B cell (primary cell): ENCODE results near the gene MLLT6. TPM values are rescaled to one million over a fixed set of nuclear protein-coding genes. Genes with fewer than 3 reads are reported as not detected.
A peak's percentile ranks its signal among the peaks of the same experiment; 100 is the strongest.

Source experiments
- ATAC-seq: fragments of 200-7000 bp; cut with Tn5 transposase; one replicate; pipeline ENCODE4 v1.10.0; 2021; ENCODE audit warnings: low read depth, mild to moderate bottlenecking, moderate number of reproducible peaks, moderate library complexity
- CTCF ChIA-PET: fragments of 350-600 bp; sonication (Branson Sonifier 250); formaldehyde crosslinking; loops from one replicate; lab custom pipeline; 2021; ENCODE audit warnings: antibody characterized with exemption, inconsistent platforms; lab: Charles Lee
- POLR2A ChIA-PET: fragments of 350-600 bp; sonication (Branson Sonifier 250); formaldehyde crosslinking; loops from one replicate; lab custom pipeline; 2021; ENCODE audit warnings: antibody characterized with exemption; lab: Charles Lee
- DNase-seq: peaks from one replicate; pipeline ENCODE4 v3.0.0; 2013
- H2AFZ ChIP-seq: 2 replicates; pipeline ENCODE4 v1.6.1; 2012; ENCODE audit warnings: mild to moderate bottlenecking, low read depth, low read length; ENCODE audit not compliant: insufficient read depth, poor library complexity, severe bottlenecking
- H3K27ac ChIP-seq, 2 donors: 1 replicate in 1 of 2; 2 replicates in 1 of 2; pipeline ENCODE4 v1.5.1; 2012 to 2013; ENCODE audit warnings: low read length in 2 of 2, mild to moderate bottlenecking in 2 of 2, moderate library complexity in 1 of 2
- H3K27me3 ChIP-seq, 4 experiments: fragments of 200-600 bp in 1 of 4; sonication (generic) in 1 of 4; replicated peaks in 1 of 4; 1 replicate in 2 of 4; 2 replicates in 2 of 4; pipeline versions ENCODE4 v1.6.1 to v1.7.0; 2013 to 2016; ENCODE audit warnings: low read length in 3 of 4, mild to moderate bottlenecking in 2 of 4, mixed read lengths in 1 of 4, moderate library complexity in 1 of 4; ENCODE audit not compliant: insufficient read depth in 4 of 4, control insufficient read depth in 3 of 4; ENCODE audit errors: control extremely low read depth in 1 of 4
- H3K36me3 ChIP-seq, 2 experiments: replicated peaks in 1 of 2; 1 replicate in 1 of 2; 2 replicates in 1 of 2; pipeline versions ENCODE4 v1.6.1 to v1.7.1; 2013; ENCODE audit warnings: low read length in 1 of 2; ENCODE audit not compliant: insufficient read depth in 2 of 2, control insufficient read depth in 1 of 2; ENCODE audit errors: control extremely low read depth in 1 of 2, extremely low read depth in 1 of 2
- H3K4me1 ChIP-seq, 2 donors: fragments of 200-600 bp in 1 of 2; sonication (generic) in 1 of 2; 1 replicate in 1 of 2; 2 replicates in 1 of 2; pipeline versions ENCODE4 v1.5.1 to v1.6.1; 2013 to 2017; ENCODE audit warnings: low read length in 2 of 2; ENCODE audit not compliant: control insufficient read depth in 2 of 2, insufficient read depth in 2 of 2
- H3K4me2 ChIP-seq: replicated peaks from 2 replicates; pipeline ENCODE3; 2012; ENCODE audit warnings: mild to moderate bottlenecking, low read depth, low read length; ENCODE audit not compliant: poor library complexity, severe bottlenecking
- H3K4me3 ChIP-seq, 5 experiments: fragments of 200-600 bp in 1 of 5; sonication (generic) in 1 of 5; 1 replicate in 3 of 5; 2 replicates in 2 of 5; pipeline versions ENCODE4 v1.5.1 to v1.7.0; 2011 to 2016; ENCODE audit warnings: low read length in 4 of 5, mild to moderate bottlenecking in 4 of 5, low read depth in 2 of 5, control low read depth in 1 of 5, moderate library complexity in 1 of 5; ENCODE audit not compliant: insufficient read depth in 1 of 5; ENCODE audit errors: control extremely low read depth in 1 of 5, extremely low read depth in 1 of 5
- H3K79me2 ChIP-seq: fragments of 200-600 bp; sonication (generic); one replicate; pipeline ENCODE4 v1.6.0; 2016; ENCODE audit warnings: low read length; ENCODE audit not compliant: control insufficient read depth, insufficient read depth
- H3K9ac ChIP-seq: fragments of 200-600 bp; sonication (generic); 2 replicates; pipeline ENCODE4 v1.6.1; 2017; ENCODE audit warnings: mild to moderate bottlenecking, low read length, moderate library complexity
- H3K9me3 ChIP-seq, 3 donors: one replicate each; pipeline versions ENCODE4 v1.6.1 to v1.7.1; 2013; ENCODE audit warnings: low read length in 2 of 3; ENCODE audit not compliant: control insufficient read depth in 2 of 3, insufficient read depth in 1 of 3; ENCODE audit errors: control extremely low read depth in 1 of 3
- H4K20me1 ChIP-seq: 2 replicates; pipeline ENCODE4 v1.6.0; 2012; ENCODE audit warnings: mild to moderate bottlenecking, low read length; ENCODE audit not compliant: insufficient read depth, control insufficient read depth, poor library complexity, severe bottlenecking
- H3K27ac Mint-ChIP-seq: one replicate; pipeline ENCODE4 v1.8.0; 2021; ENCODE audit warnings: mixed read lengths
- H3K27me3 Mint-ChIP-seq: one replicate; pipeline ENCODE4 v1.8.0; 2021; ENCODE audit warnings: mixed read lengths
- H3K4me1 Mint-ChIP-seq: one replicate; pipeline ENCODE4 v1.8.0; 2021; ENCODE audit warnings: mixed read lengths
- H3K4me3 Mint-ChIP-seq: one replicate; pipeline ENCODE4 v1.8.0; 2021; ENCODE audit warnings: mixed read lengths
- H3K9me3 Mint-ChIP-seq: one replicate; pipeline ENCODE4 v1.8.0; 2022; ENCODE audit warnings: mixed read lengths; ENCODE audit not compliant: insufficient read depth
- CTCF ChIP-seq: fragments of 200-600 bp; IDR thresholded peaks from one replicate; pipeline ENCODE4 v1.8.0; 2022; ENCODE audit warnings: antibody characterized with exemption, mild to moderate bottlenecking
- EZH2 ChIP-seq: IDR thresholded peaks from 2 replicates; pipeline ENCODE4 v1.6.1; 2012; ENCODE audit warnings: borderline replicate concordance, low read depth, mild to moderate bottlenecking, moderate library complexity, low read length; ENCODE audit not compliant: insufficient read depth, poor library complexity, severe bottlenecking
- WGBS: methylation state at CpG from one replicate; pipeline ENCODE4 v1.1.5; 2013; ENCODE audit warnings: missing lambda C conversion rate; ENCODE audit not compliant: insufficient coverage; 5-methylcytosine and 5-hydroxymethylcytosine counted together
- intact Hi-C: fragments of 100-400 bp; cut with micrococcal nuclease; formaldehyde crosslinking; loops from one replicate; pipeline ENCODE4 v1.10.0; 2022
- polyA plus RNA-seq: library from polyadenylated mRNA; depleted of rRNA; stranded (reverse); fragments of >200 nt; gene quantifications from 2 replicates; pipeline ENCODE4 v1.2.3, GENCODE V29; 2012
- total RNA-seq, 2 donors: library from RNA; stranded (reverse); fragments of 120-200 nt in 1 of 2; gene quantifications; 1 replicate in 1 of 2; 2 replicates in 1 of 2; pipeline versions ENCODE4 v1.2.3 to v1.2.4, GENCODE V29; 2013 to 2022

MLLT6 gene
- total and polyA plus RNA-seq, 2 donors (not counting 1 experiment from before 2014, with no cell fraction given): 165 to 288 TPM

GRCh38 chr17:38733982-38734973 lies 29.2 kb downstream of the MLLT6 start:
- Histone ChIP-seq H3K9me3 (no peaks in the 10 kb centered on the region), H3K4me2 (no peak overlapping the region), H3K4me1 (peaks cover 9 to 31% of the 10 kb centered on the region in 2 donors), H3K36me3 (no peaks in the 10 kb centered on the region), H3K4me3 (no peak overlapping the region), H3K27me3 (no peaks in the 10 kb centered on the region), H4K20me1 (peaks cover 7% of the 10 kb centered on the region), H3K27ac (no peak overlapping the region), H3K9ac (no peak overlapping the region), H3K79me2 (no peaks in the 10 kb centered on the region), H2AFZ (no peak overlapping the region)
- H3K27me3 Mint-ChIP-seq: peaks cover 4% of the 10 kb centered on the region
- 80% methylated on average over 4 of the region's 15 CpGs for WGBS
- no peak overlapping the region for H3K4me3 Mint-ChIP-seq
- ATAC-seq: no peak
- TF ChIP-seq EZH2: no peak
- peak; percentile 15 for TF ChIP-seq CTCF
- intact Hi-C loops: no loop called here
- peaks cover 36% of the 10 kb centered on the region for H3K4me1 Mint-ChIP-seq
- ChIA-PET CTCF (interaction anchor here (0.6 to 4.5 kb wide), 24 partner anchors 9 to 441 kb away, joined by 3 to 172 read pairs (median 4); partner anchors contain the start of genes EPOP, MLLT6 and PSMB3), POLR2A (interaction anchor here (0.7 to 1.8 kb wide), 2 partner anchors 57 to 466 kb away, joined by 3 to 10 read pairs; partner anchors contain the start of gene RPL19)
- peak overlapping the region; percentile 56 for H3K27ac Mint-ChIP-seq
- H3K9me3 Mint-ChIP-seq: no peaks in the 10 kb centered on the region
- peak; percentile 54 for DNase-seq
